HG03442 (cell line): ENCODE results near the gene PRIMPOL.
A peak's percentile ranks its signal among the peaks of the same experiment; 100 is the strongest.
"Not testable (repeated sequence)": the region's sequence is repeated elsewhere in the genome, so short reads cannot be mapped to it uniquely, and the experiment has no call there.

ENCODE experiments used
- ATAC-seq: cut with Tn5 transposase; IDR thresholded peaks from one replicate; pipeline ENCODE4 v1.9.1; 2021; ENCODE audit warnings: mild to moderate bottlenecking, moderate library complexity; ENCODE audit not compliant: unreplicated experiment

The PRIMPOL gene

DNA sequence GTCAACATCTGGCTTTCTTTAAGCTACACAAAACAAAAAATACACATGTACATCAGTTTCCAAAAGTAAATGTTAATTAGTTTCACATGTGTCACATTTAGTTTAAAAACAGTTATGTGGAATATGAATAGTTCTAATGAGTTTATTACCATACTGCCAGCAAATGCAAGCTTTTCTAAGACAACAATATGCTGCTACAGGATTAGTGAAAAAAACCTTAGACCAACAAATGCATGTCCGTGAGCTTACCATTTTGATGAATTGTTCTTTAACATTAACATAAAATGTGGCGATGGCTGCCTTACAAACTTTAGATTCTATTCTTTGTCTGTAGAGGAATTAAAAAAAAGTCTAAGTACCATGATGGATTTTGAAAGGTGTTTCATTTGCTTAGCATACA is 52.6 kb downstream of the PRIMPOL start:
- no peak for ATAC-seq

DNA sequence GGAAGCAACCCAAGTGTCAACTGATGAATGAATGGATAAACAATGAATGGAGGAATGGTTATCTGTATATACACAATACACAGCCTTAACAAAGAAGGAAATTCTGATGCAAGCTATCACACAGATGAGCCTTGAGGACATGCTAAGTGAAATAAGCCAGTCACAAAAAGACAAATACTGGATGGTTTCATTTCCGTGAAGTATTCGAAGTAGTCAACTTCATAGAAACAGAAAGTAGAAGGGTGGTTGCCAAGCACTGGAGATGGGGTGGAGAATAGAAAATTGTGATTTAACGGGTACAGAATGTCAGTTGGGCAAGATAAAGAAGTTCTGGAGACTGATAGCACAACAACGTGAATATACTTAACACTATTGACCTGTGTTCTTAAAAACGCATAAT is 56.2 kb downstream of the PRIMPOL start:
- ATAC-seq = no peak

DNA sequence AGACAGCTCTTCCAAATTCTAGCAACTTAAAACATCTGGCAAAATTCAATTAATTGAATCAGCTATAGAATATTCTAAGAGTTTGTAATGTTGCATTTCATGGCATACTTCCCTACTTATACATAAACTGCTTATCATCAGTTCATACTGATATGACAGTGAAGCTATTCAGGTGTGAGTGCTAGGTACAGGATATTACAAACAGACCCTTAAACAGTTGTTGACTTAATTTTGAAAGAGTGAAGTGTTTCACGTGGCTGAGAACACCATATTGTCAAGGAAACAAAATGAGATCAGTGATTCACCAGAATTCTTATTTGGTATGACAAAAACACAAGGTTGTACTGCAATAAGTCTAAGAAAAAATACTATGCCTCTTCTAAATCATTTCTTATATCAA is 56.9 kb downstream of the PRIMPOL start:
- no peak for ATAC-seq

DNA sequence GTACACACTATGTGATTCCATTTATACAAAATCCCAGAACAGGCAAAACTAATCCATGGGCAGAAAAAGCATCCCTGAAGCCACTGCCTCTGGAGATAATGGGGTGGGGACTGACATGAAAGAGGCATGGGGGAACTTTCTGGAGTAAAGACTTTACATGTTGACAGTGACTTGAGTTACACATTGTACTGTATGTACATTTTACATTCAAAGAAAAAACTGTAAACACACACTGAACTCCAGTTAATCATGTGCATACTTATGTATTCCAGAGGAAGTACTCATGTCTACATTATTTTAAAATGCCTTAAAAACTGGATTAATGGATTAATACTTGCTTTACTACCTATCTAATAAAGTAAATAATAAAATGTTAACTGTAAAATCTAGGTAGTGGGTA is 62.8 kb downstream of the PRIMPOL start:
- no peak for ATAC-seq

DNA sequence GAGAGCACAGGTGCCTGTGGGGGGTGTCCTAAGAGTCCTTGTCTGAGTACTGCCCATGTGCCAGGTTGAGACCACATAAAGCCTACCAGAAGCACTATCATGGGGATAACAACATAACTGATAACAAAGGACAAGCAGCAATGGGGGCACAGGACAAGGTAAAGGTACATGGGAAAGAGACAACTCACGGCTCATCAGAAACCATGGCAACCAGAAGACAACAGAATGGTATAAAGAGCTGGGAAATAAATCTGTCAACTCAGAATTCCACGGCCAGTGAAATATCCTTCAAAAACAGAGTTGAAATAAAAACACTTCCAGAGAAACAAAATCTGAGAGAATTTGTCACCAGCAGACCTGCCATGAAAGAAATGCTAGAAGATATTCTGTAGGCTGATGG is 64.3 kb downstream of the PRIMPOL start:
- ATAC-seq = no peak

DNA sequence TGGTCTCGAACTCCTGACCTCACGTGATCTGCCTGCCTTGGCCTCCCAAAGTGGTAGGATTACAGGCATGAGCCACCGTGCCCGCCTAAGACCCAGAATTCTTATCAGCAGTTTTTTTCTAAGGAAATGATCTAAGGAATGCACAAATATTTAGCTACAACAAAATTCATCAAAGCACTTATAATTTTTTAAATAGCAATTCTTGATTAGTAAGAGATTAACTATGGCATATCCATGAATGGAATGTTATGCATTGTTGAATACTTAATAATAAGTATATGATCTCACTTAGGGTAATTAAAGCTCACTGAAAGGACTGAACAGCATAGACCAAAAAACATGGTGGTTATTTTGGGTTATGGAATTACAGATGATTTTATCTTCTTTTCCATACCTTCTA is 66.0 kb downstream of the PRIMPOL start:
- ATAC-seq = no peak

DNA sequence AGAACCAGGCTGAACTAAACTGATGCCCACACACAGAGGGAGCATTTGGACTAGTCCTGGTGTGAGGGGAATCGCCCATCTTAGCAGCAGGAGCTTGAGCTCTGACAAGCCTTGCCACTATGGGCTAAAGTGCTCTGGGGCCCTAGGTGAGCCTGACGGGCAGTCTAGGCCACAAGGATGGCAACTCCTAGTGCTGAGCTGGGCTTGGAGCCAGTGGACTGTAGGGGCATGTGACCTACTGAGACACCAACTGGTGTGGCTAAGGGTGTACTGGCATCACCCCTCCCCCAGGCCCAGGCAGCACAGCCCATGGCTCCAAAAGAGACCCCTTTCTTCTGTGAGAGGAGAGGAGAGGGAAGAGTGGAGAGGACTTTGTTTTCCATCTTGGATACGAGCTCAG is 69.9 kb downstream of the PRIMPOL start:
- no peak for ATAC-seq

DNA sequence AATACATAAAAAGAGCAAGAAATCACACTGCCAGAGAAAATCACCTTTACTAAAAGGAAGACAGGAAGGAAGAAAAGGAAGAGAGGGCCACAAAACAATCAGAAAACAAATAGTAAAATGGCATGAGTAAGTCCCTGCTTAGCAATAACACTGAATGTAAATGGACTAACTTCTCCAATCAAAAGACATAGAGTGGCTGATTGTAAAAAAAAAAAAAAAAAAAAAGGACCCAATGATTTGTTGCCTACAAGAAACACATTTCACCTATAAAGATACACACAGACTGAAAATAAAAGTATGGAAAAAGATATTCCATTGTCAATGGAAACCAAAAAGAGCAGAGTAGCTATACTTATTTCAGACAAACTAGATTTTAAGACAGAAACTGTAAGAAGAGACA is 71.7 kb downstream of the PRIMPOL start:
- no peak for ATAC-seq

DNA sequence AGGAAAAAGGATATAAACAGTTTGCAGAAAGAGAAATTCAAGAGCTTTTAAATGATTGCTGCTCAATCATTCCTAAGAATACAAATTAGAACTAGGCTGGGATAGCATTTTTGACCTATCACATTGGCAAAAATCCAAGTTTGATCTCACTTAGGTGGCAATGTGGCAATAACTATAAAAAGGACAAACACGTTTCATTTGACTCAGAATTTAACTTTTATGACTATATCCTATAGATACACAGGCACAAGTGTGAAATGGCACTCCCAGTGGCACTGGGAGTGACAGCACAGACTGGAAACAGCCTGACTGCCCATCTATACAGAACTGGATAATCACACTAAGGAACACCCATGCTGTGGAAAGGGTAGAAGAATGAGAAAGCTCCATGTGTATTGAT is 73.3 kb downstream of the PRIMPOL start:
- no peak for ATAC-seq

DNA sequence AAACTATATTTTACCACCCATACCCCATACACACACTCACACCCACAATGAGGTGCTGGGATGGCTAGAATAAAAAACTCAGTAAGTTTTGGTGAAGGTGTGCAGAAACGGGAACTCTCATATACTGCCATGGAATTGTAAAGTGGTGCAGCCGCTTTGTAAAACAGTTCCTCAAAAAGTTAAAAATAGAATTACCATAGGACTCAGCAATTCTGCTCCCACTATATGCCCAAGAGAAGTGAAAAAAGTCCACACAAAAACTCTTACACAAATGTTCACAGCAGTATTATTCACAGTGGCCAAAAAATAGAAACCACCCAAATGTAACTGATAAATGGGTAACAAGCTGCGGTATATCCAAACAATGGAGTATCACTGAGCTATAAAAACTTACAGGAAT is 77.9 kb downstream of the PRIMPOL start:
- no peak for ATAC-seq

DNA sequence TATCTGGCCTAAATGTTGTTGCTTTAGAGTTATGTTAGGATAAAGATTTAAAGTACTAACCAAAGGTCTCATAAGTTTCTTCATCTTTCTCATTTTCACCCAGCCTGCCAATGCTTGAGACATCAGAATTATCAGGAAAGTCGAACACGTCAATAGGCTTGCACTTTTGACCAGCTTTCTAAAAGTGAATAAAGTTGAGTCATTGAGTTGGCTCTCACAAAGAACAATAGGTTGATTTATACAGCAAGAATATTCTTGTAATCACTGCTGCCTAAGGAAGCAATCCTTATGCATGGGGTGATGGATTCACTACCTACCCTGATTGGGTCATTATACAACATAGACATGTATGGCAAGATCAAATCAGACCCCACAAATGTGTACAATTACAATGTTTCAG is 79.3 kb downstream of the PRIMPOL start:
- no peak for ATAC-seq

DNA sequence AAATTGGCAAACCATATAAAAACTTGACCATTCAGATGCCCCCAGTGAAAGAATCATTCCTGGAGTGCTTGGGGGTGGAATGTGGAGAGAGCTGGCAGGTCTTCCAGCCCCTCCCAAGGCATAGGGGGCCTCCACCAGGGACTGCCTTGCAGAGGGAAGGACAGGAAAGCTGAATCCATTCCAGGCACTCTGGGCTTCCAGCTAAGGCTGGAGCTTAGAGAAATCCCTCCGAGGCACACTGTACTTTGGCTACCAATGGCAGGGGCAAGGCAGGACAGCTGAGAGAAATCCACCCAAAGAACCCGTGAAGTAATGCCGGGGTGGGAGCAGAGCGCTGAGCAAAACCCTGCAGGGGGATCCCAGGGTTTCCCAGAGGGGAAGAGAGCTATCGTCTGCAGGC is 80.4 kb downstream of the PRIMPOL start:
- ATAC-seq = no peak

DNA sequence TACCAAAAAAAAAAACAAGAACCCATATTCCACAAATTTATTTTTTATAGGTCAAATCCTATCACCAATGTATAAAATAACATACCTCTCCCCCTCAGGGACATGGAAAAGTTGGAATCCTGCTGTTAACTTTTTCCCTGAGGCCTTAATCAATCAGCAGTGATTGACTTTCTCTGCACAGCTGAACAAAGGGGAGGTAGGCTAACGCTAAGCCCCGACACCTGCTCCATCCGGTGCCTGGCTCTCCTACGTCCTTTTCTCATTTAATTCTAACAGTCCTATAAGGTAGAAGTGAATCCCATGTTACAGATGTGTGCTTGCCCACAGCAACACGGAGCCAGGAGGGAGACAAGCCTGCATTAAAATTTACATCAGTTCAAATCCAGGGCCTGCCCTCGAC is 81.5 kb downstream of the PRIMPOL start:
- ATAC-seq = no peak

DNA sequence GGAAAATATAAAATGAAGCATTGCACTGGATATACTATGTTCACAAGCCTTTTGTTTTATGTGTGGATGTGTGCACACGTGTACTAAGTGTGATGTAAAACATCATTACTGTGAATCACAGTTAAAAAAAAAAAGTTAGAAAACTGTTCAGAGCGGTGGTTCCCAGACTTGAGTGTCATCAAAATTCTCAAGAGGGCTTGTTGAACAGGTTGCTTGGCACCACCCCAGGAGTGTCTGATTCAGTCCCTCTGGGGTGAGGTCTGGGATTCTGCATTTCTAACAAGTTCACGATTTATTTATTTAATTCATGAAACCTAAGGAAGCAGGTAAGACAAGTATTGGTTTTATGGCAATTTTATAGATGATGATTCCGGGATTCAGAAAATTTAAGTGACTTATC is 82.6 kb downstream of the PRIMPOL start:
- ATAC-seq = no peak

DNA sequence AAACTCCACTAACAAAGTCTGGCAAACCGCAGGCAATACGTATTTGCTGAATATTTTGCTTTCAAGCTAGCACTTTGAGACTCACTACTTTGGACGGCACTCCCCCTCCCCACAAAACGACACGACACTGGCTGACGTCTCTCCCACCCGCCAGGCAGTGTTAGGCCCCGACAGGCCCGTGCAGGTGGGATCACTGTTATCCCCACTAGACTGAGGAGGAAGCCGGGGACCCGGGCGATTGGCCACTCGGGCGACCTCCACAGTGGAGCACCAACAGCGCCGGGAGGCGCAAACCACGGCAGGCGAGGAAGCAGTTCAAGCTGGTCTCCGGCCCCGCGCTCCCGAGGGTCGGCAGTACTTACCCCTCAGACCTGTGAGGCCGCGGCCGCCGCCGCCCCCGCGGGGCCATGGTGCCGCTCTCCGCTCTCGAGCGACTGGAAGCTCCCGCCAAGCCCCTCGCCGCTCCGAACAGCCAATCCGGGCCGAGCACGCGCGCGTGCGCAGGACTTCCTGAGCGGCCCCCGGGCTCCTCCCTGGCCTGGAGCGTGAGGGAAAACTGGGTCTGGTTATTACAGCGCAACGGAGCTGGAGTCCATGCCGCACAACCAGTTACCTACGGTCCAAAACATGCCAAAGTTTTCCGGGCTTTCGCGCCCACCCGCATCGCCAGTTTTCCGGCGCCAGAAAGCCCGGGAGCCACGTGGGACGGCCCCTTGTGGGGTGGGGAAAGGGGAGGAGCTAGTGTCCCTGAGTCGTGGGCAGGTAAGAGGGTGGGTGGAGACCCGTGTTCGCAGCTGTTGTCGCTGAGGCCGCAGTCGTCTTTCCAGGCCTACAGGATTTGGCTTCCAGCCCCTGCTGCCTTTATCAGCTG is 84.4 kb downstream of the PRIMPOL start, which contains the start of gene CENPU:
Gene CENPU (minus strand): TSS at position 443 of the 871 bp plus-strand sequence. CDS start 34 bp downstream, at position 409.
- ATAC-seq = peak; percentile 90

DNA sequence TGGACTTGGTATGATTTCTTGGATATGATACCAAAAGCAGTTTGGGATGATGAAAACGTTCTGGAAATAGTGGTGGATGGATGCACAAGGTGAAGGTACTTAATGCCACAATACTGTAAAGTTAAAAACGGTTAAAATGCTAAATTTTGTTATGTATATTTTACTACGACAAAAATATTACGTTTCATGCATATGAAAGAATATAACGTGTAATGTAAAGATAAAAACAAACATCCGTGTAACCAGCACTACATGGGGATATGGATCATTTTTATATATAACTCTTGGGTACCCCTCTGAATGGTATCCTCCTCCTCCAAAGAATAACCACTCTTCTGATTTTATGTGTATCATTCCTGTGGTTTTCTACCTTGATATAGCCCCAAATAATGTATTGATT is 85.2 kb downstream of the PRIMPOL start:
- ATAC-seq = no peak

DNA sequence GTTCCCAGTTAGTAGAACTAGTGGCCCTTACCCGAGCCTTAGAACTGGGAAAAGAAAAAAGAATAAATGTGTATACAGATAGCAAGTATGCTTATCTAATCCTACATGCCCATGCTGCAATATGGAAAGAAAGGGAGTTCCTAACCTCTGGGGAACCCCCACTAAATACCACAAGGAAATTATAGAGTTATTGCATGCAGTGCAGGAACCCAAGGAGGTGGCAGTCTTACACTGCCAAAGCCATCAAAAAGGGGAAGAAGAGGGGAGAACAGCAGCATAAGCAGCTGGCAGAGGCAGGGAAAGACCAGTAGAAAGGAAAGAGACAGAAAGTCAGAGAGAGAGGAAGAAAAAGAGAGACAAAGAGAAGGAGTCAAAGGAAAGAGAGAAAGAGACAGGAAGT is 90.0 kb downstream of the PRIMPOL start:
- not testable (repeated sequence) for ATAC-seq

DNA sequence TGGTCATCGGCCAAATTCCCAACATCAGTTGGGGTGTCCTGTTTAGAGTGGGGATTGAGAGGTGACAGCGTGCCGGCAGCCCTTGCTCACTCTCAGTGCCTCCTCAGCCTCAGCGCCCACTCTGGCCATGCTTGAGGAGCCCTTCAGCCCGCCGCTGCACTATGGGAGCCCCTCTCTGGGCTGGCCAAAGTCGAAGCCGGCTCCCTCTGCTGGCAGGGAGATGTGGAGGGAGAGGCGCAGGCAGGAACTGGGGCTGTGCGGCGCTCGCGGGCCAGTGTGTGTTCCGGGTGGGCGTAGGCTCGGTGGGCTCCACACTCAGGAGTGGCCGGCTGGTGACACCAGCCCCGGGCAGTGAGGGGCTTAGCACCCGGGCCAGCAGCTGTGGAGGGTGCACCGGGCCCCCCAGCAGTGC is 91.4 kb downstream of the PRIMPOL start:
- ATAC-seq = no peak

DNA sequence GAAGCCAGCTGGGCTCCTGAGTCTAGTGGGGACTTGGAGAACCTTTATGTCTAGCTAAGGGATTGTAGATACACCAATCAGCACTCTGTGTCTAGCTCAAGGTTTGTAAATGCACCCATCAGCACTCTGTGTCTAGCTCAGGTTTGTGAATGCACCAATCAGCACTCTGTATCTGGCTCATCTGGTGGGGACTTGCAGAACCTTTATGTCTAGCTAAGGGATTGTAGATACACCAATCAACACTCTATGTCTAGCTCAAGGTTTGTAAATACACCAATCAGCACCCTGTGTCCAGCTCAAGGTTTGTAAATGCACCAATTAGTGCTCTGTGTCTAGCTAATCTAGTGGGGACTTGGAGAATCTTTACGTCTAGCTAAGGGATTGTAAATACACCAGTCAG is 92.1 kb downstream of the PRIMPOL start:
- not testable (repeated sequence) for ATAC-seq

DNA sequence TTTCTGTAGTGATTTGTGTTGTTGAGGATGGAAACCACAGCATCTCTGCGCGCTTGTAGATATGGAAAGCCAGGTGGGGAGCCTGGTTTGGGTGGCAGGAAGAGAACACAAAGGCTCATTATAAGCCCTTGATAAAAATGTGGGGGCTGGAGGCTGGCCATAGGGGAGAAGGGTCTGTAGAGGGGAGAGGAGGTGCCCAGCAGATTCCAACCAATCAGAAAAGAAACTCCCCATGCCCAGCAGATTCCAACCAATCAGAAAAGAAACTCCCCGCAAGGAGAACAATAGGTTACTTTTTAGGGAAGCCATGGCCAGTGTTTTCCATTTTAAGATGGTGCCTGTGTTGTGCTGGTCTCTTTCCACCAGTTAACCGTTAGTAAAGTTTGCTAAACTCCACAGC is 94.1 kb downstream of the PRIMPOL start:
- no peak for ATAC-seq

DNA sequence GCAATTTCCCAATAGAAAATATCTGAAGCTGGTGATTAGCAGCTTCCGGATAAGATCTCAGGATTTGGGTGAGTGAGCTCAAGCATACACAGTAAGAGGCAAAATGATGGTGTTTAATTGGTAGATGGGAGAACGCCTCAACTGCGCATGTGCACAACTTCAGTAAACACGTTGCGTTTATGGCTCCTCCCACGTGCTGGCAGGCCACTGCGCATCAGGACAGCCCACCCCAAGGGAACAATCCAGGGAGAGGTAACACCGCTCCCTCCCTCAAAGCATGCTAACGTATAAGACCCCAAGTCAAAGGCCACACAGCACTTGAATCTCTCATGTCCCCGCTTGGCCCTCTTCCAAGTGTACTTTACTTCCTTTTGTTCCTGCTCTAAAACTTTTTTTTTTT is 94.7 kb downstream of the PRIMPOL start:
- no peak for ATAC-seq
